NCI-H1417 treated with DMSO at 0.1 percent for 48 hours (cell line): ENCODE data around the gene PNPLA1.

Source experiments
- DNase-seq: peaks from one replicate; lab custom pipeline; 2025; lab: John Stamatoyannopoulos, UW

PNPLA1 gene

GRCh38 chr6:36269834-36270705 lies at the start of gene PNPLA1:
TSS of gene PNPLA1 (plus strand) at chr6:36270060. CDS start at chr6:36270460, 400 bp downstream.
- no peak for DNase-seq

GRCh38 chr6:36220226-36220625 lies 49.6 kb upstream of the PNPLA1 start:
- no peak for DNase-seq

- DNase-seq = no peak
Measured at GRCh38 chr6:36221674-36222073, 48.2 kb upstream of the PNPLA1 start.

- no peak for DNase-seq
Measured at GRCh38 chr6:36222924-36223323, 46.9 kb upstream of the PNPLA1 start.

GRCh38 chr6:36223706-36224105 lies 46.2 kb upstream of the PNPLA1 start:
- no peak for DNase-seq

GRCh38 chr6:36224918-36225461 lies 44.9 kb upstream of the PNPLA1 start:
- DNase-seq = no peak

GRCh38 chr6:36226438-36227047 lies 43.3 kb upstream of the PNPLA1 start:
- DNase-seq = no peak

- DNase-seq = no peak
Measured at GRCh38 chr6:36227379-36228228, 42.3 kb upstream of the PNPLA1 start.

GRCh38 chr6:36229223-36229622 lies 40.6 kb upstream of the PNPLA1 start:
- no peak for DNase-seq

GRCh38 chr6:36230371-36230770 lies 39.5 kb upstream of the PNPLA1 start:
- DNase-seq = no peak

- DNase-seq = no peak
Measured at GRCh38 chr6:36232172-36232571, 37.7 kb upstream of the PNPLA1 start.

GRCh38 chr6:36235309-36235708 lies 34.6 kb upstream of the PNPLA1 start:
- no peak for DNase-seq

- DNase-seq = no peak
Measured at GRCh38 chr6:36235862-36236261, 34.0 kb upstream of the PNPLA1 start.

- DNase-seq = no peak
Measured at GRCh38 chr6:36239774-36240173, 30.1 kb upstream of the PNPLA1 start.

GRCh38 chr6:36241728-36242127 lies 28.1 kb upstream of the PNPLA1 start:
- no peak for DNase-seq

- no peak for DNase-seq
Measured at GRCh38 chr6:36242161-36242560, 27.7 kb upstream of the PNPLA1 start.

- no peak for DNase-seq
Measured at GRCh38 chr6:36242626-36243025, 27.2 kb upstream of the PNPLA1 start.

- no peak for DNase-seq
Measured at GRCh38 chr6:36243562-36244212, 26.2 kb upstream of the PNPLA1 start.

- no peak for DNase-seq
Measured at GRCh38 chr6:36244641-36245280, 25.1 kb upstream of the PNPLA1 start.

- no peak for DNase-seq
Measured at GRCh38 chr6:36245572-36246061, 24.2 kb upstream of the PNPLA1 start.
